Measurements from ENCODE around the gene WDR7. TPM values are rescaled to one million over a fixed set of nuclear protein-coding genes. Genes with fewer than 3 reads are reported as not detected.

Gene WDR7
- total and polyA plus RNA-seq, 9 of the 15 experiments (the other 6 are each of a cell fraction or from before 2014, with no cell fraction given), result 1.4 to 9.4 (median 5.3) TPM

- no peak for TF ChIP-seq SIN3B (IDR thresholded peaks at IDR 0.05; ENCODE audit: low read depth)
- no peak for TF ChIP-seq ID3 (CRISPR knock-in tag; IDR thresholded peaks at IDR 0.05)
- TF ChIP-seq ID3 (tag; IDR thresholded peaks at IDR 0.05), result no peak
- no peak for TF ChIP-seq SETDB1 (IDR thresholded peaks at IDR 0.05; ENCODE audit: low read length)
These were observed 409.7 kb downstream of the WDR7 start (continued) for GRCh38 chr18:57060814-57061213.

- in situ Hi-C loops (cut with MboI) (no loop called here), intact Hi-C loops (cut with micrococcal nuclease) (no loop called here)
- ATAC-seq (no peak), DNase-seq (ENCODE audit: extremely low read depth in 1 of 4, low spot score in 3 of 4) (no peak), FAIRE-seq (no peak)
- no TSS peak for BruUV-seq (replicated peaks)
- no peak overlapping the region for H2AFZ ChIP-seq (ENCODE audit: low read depth, low read length)
- H3K4me1 ChIP-seq (replicated peaks in 1 of 2; ENCODE audit: control insufficient read depth in 2 of 2, insufficient read depth in 2 of 2, low read length in 2 of 2), result no peaks in the 10 kb centered on the region
- H3K9me1 ChIP-seq (ENCODE audit: control insufficient read depth, insufficient read depth, low read length), result no peaks in the 10 kb centered on the region
- peaks cover 0 to 26% of the 10 kb centered on the region in 2 experiments; a peak in 2 of 5 replicates for H3K27me3 ChIP-seq (ENCODE audit: control insufficient read depth in 2 of 2, insufficient read depth in 2 of 2, low read length in 2 of 2)
- H3K27ac ChIP-seq (ENCODE audit: extremely low read depth, low read depth, low read length), result no peak overlapping the region
- no peak overlapping the region for H3K4me2 ChIP-seq (ENCODE audit: insufficient read depth, low read length)
- no peaks in the 10 kb centered on the region for H3K36me3 ChIP-seq (ENCODE audit: control insufficient read depth, insufficient read depth, low read length)
- H3K79me2 ChIP-seq (ENCODE audit: control insufficient read depth, insufficient read depth, low read length), result no peaks in the 10 kb centered on the region
- no peaks in the 10 kb centered on the region for H4K20me1 ChIP-seq (replicated peaks; ENCODE audit: control insufficient read depth, insufficient read depth, low read length)
- ChIA-PET CTCF (ENCODE audit: low intra/inter-chr PET ratio) (no interaction called here), POLR2A (no interaction called here)
- no peak for TF ChIP-seq BRD9 (IDR thresholded peaks at IDR 0.05; ENCODE audit: low read depth, partially characterized antibody)
- TF ChIP-seq CBFA2T3 (IDR thresholded peaks at IDR 0.05), result no peak
- TF ChIP-seq PCBP1 (IDR thresholded peaks at IDR 0.05; ENCODE audit: low read depth, low read length, poor library complexity, severe bottlenecking), result no peak
- TF ChIP-seq DPF2 (IDR thresholded peaks at IDR 0.05), result no peak
- H3K9ac ChIP-seq (ENCODE audit: insufficient read depth in 1 of 2, low read depth in 2 of 2, low read length in 2 of 2), result no peak overlapping the region
- no peaks in the 10 kb centered on the region for H3K9me3 ChIP-seq (replicated peaks; ENCODE audit: control insufficient read depth, insufficient read depth, low read depth, low read length)
- H3K4me3 ChIP-seq, result no peak overlapping the region
- 0% methylated on average over 3 of the region's 4 CpGs for WGBS (ENCODE audit: insufficient coverage, low coverage, missing lambda C conversion rate)
These were observed 411.0 kb downstream of the WDR7 start for GRCh38 chr18:57062178-57062577.

All from K562 (cell line).